SKM-1 (cell line): ENCODE results near the gene RAPGEF2.

ENCODE experiments used
- DNase-seq: peaks from one replicate; lab custom pipeline; 2025; ENCODE audit not compliant: unreplicated experiment; lab: John Stamatoyannopoulos, UW

The RAPGEF2 gene

GRCh38 chr4:159190651-159191050, 87.8 kb downstream of the RAPGEF2 start:
- no peak for DNase-seq

- no peak for DNase-seq
These were observed 89.1 kb downstream of the RAPGEF2 start for GRCh38 chr4:159191989-159192388.

GRCh38 chr4:159193046-159193620, 90.3 kb downstream of the RAPGEF2 start:
- no peak for DNase-seq

GRCh38 chr4:159195361-159195769, 92.5 kb downstream of the RAPGEF2 start:
- DNase-seq, result no peak

- no peak for DNase-seq
These were observed 94.5 kb downstream of the RAPGEF2 start for GRCh38 chr4:159197260-159197884.

- no peak for DNase-seq
These were observed 95.0 kb downstream of the RAPGEF2 start for GRCh38 chr4:159197885-159198269.

- no peak for DNase-seq
These were observed 96.9 kb downstream of the RAPGEF2 start for GRCh38 chr4:159199826-159200225.

GRCh38 chr4:159201168-159201567, 98.3 kb downstream of the RAPGEF2 start:
- no peak for DNase-seq

GRCh38 chr4:159204566-159204965, 101.7 kb downstream of the RAPGEF2 start:
- DNase-seq, result no peak

GRCh38 chr4:159205466-159205865, 102.6 kb downstream of the RAPGEF2 start:
- peak; percentile 2 for DNase-seq

GRCh38 chr4:159206427-159206871, 103.6 kb downstream of the RAPGEF2 start:
- DNase-seq, result no peak

GRCh38 chr4:159209249-159209648, 106.4 kb downstream of the RAPGEF2 start:
- DNase-seq, result no peak

- DNase-seq, result no peak
These were observed 108.1 kb downstream of the RAPGEF2 start for GRCh38 chr4:159210975-159211374.

- DNase-seq, result no peak
These were observed 109.9 kb downstream of the RAPGEF2 start for GRCh38 chr4:159212675-159213293.

GRCh38 chr4:159216834-159217233, 114.0 kb downstream of the RAPGEF2 start:
- no peak for DNase-seq

GRCh38 chr4:159219862-159220261, 117.0 kb downstream of the RAPGEF2 start:
- no peak for DNase-seq

GRCh38 chr4:159220353-159220752, 117.5 kb downstream of the RAPGEF2 start:
- DNase-seq, result no peak

GRCh38 chr4:159221280-159221679, 118.4 kb downstream of the RAPGEF2 start:
- no peak for DNase-seq

- no peak for DNase-seq
These were observed 119.2 kb downstream of the RAPGEF2 start for GRCh38 chr4:159222043-159222552.

- DNase-seq, result no peak
These were observed 121.5 kb downstream of the RAPGEF2 start for GRCh38 chr4:159224408-159224807.

- DNase-seq, result no peak
These were observed 124.5 kb downstream of the RAPGEF2 start for GRCh38 chr4:159227378-159227777.

GRCh38 chr4:159227984-159228383, 125.1 kb downstream of the RAPGEF2 start:
- no peak for DNase-seq
